Endothelial cell of umbilical vein (primary cell): ENCODE data around the gene SELENOF.

ENCODE experiments used
- JUN ChIP-seq: IDR thresholded peaks from 2 replicates; pipeline ENCODE4 v1.6.1; 2011; ENCODE audit warnings: borderline replicate concordance, low read depth; ENCODE audit not compliant: insufficient read length, insufficient read depth
- POLR2A ChIP-seq: IDR thresholded peaks from 2 replicates; pipeline ENCODE4 v1.6.1; 2012; ENCODE audit warnings: low read depth, mild to moderate bottlenecking, control low read depth, low read length
- TF ChIP-seq, protein P1 (sequence below), 2 donors: IDR thresholded peaks; 1 replicate in 1 of 2; 2 replicates in 1 of 2; pipeline ENCODE4 v1.5.1; 2011; ENCODE audit warnings: low read length in 2 of 2, mild to moderate bottlenecking in 2 of 2, moderate library complexity in 2 of 2, control low read depth in 1 of 2, inconsistent platforms in 1 of 2, low read depth in 1 of 2; ENCODE audit not compliant: insufficient read depth in 1 of 2; ENCODE audit errors: extremely low read depth in 1 of 2

DNA sequence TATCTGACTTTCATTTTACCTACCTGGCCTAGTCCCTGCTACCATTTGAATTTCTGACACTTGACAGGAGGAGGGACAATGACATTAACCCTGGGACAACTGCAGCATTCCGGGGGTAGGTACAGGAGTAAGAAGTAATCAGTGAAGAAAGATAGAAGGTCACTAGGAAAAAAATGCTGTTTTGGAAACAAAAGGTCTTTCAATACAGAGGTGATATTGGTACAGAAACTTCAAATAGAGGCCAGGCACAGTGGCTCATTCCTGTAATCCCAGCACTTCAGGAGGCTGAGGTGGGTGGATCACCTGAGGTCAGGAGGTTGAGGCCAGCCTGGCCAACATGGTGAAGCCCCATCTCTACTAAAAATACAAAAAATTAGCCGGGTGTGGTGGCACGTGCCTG lies 68.4 kb downstream of the SELENOF start:
- TF ChIP-seq, protein P1, sequence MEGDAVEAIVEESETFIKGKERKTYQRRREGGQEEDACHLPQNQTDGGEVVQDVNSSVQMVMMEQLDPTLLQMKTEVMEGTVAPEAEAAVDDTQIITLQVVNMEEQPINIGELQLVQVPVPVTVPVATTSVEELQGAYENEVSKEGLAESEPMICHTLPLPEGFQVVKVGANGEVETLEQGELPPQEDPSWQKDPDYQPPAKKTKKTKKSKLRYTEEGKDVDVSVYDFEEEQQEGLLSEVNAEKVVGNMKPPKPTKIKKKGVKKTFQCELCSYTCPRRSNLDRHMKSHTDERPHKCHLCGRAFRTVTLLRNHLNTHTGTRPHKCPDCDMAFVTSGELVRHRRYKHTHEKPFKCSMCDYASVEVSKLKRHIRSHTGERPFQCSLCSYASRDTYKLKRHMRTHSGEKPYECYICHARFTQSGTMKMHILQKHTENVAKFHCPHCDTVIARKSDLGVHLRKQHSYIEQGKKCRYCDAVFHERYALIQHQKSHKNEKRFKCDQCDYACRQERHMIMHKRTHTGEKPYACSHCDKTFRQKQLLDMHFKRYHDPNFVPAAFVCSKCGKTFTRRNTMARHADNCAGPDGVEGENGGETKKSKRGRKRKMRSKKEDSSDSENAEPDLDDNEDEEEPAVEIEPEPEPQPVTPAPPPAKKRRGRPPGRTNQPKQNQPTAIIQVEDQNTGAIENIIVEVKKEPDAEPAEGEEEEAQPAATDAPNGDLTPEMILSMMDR (IDR thresholded peaks at IDR 0.05; ENCODE audit: extremely low read depth in 1 of 2, insufficient read depth in 1 of 2, low read depth in 1 of 2, low read length in 2 of 2) = no peak
- TF ChIP-seq JUN = no peak
- no peak for TF ChIP-seq POLR2A
